ENCODE results near the gene ELOVL5. TPM values are rescaled to one million over a fixed set of nuclear protein-coding genes. Genes with fewer than 3 reads are reported as not detected.

Gene ELOVL5
- total RNA-seq, 4 donors from 2014 or later: 74.8 to 110 (median 90.6) TPM

- WGBS, 2 donors: 33 to 39% methylated on average over 10 of the region's 10 CpGs
- Histone ChIP-seq H3K4me3 (replicated peaks in 1 of 3) (peak overlapping the region in 1 of 3 donors; percentile 44), H3K36me3 (no peaks in the 10 kb centered on the region), H3K4me1 (peaks cover 45 to 51% of the 10 kb centered on the region in 2 donors), H3K27me3 (no peaks in the 10 kb centered on the region), H3K27ac (peak overlapping the region; percentile 89 to 99 (median 94)), H3K9me3 (no peaks in the 10 kb centered on the region)
- intact Hi-C loops (cut with DNase I): no loop called here
- TF ChIP-seq CTCF (IDR thresholded peaks at IDR 0.05) (no peak), POLR2A (IDR thresholded peaks at IDR 0.05) (no peak)
- peak; percentile 13 to 14 for DNase-seq
Observed at GRCh38 chr6:53360093-53360912, 11.6 kb upstream of the ELOVL5 start.

GRCh38 chr6:53359843-53360092 is 11.0 kb upstream of the ELOVL5 start:
- TF ChIP-seq POLR2A (IDR thresholded peaks at IDR 0.05) (no peak), CTCF (IDR thresholded peaks at IDR 0.05) (no peak)
- intact Hi-C loops (cut with DNase I): no loop called here
- H3K27ac ChIP-seq: peak overlapping the region; percentile 89 to 99 (median 94)
- no peaks in the 10 kb centered on the region for H3K27me3 ChIP-seq
- peak overlapping the region in 2 of 3 donors; percentile 9 to 44 for H3K4me3 ChIP-seq (replicated peaks in 1 of 3)
- WGBS, 2 donors: 11% methylated on average over 10 of the region's 10 CpGs
- H3K9me3 ChIP-seq: no peaks in the 10 kb centered on the region
- no peaks in the 10 kb centered on the region for H3K36me3 ChIP-seq
- no peak for DNase-seq
- peaks cover 45 to 51% of the 10 kb centered on the region in 2 donors for H3K4me1 ChIP-seq

GRCh38 chr6:53359095-53359842 is 10.5 kb upstream of the ELOVL5 start:
- no peaks in the 10 kb centered on the region for H3K36me3 ChIP-seq
- H3K4me1 ChIP-seq: peaks cover 42 to 51% of the 10 kb centered on the region in 2 donors
- H3K27me3 ChIP-seq: no peaks in the 10 kb centered on the region
- peak overlapping the region; percentile 89 to 99 (median 94) for H3K27ac ChIP-seq
- no peaks in the 10 kb centered on the region for H3K9me3 ChIP-seq
- whole genome bisulfite sequencing, 2 donors: 1 to 2% methylated on average over 21 to 24 of the region's 73 CpGs
- TF ChIP-seq CTCF (IDR thresholded peaks at IDR 0.05) (no peak), POLR2A (IDR thresholded peaks at IDR 0.05) (peak; percentile 28 to 93)
- H3K4me3 ChIP-seq (replicated peaks in 1 of 3): peak overlapping the region in 2 of 3 donors; percentile 9 to 44
- peak; percentile 97 to 98 for DNase-seq
- intact Hi-C loops (cut with DNase I): no loop called here

DNA sequence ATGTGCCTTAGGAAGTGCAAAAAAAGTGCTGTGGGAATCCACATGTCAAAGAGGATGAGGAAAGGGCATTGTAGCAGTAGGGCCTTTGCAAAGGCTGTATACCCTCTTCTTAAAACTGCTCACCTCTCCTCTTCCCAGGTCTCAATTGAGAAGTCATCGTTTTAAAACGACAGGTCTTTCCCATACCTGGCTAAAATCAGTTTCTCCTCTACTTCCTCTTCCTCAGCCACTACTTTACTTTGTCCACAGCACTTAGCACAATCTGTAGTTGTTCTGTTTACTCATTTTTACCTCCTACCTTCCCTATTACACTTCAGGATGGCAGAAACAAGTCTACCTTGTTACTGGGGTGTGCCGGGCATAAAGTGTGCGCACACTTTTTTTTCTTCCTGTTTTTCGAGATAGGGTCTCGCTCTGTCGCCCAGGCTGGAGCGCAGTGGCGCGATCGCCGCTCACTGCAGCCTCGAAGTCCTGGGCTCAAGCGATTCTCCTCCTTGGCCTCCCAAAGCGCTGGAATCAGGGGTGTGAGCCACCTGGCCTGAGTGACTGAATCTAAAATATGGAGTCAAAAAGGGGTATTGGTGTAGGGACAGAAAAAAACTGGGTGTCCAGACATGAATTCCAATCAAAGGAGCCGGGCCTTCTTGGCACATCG is 9.8 kb upstream of the ELOVL5 start:
- no peaks in the 10 kb centered on the region for H3K36me3 ChIP-seq
- H3K4me1 ChIP-seq: peaks cover 39 to 49% of the 10 kb centered on the region in 2 donors
- H3K27me3 ChIP-seq: no peaks in the 10 kb centered on the region
- intact Hi-C loops (cut with DNase I): no loop called here
- peak overlapping the region in 2 of 3 donors; percentile 3 to 44 for H3K4me3 ChIP-seq (replicated peaks in 1 of 3)
- no peak for TF ChIP-seq POLR2A (IDR thresholded peaks at IDR 0.05)
- H3K27ac ChIP-seq: peak overlapping the region; percentile 89 to 99 (median 94)
- no peak for DNase-seq
- 19% methylated on average over 17 of the region's 17 CpGs for WGBS, 2 donors
- no peaks in the 10 kb centered on the region for H3K9me3 ChIP-seq

DNA sequence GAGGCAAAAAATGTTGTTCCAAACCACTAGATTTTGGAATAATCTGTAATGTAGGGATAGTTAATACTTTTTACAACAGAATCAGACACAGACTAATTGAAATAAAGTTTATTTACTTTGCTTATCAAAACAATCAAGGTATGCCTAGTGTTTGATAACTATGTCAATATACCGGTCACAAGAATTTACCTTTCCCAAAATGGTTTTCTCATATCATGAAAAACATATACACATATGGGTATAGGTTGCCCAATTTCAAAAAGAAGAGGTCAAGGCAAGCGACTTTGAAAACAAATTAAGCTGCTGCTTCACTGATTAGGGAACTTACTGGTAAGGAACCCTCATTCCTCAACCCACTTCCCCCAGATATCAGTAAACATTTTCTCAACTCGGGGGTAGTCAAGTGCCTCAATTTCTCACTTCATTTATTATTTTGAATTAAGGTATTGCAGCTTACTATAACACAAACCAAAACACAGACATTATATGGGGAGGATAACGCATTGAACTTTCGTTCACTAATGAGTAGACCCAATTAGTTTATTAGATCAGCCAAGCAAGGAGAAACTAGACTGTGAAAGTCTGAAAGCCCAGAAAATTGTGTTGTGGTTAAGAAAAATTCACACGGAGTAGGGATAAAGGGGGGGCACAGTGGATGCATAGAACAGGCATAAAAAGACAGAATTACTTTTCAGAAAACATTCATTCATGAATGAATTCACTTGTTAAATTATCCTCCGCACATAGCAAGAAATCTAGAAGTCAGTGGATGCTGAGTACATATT is 9.0 kb upstream of the ELOVL5 start:
- no peaks in the 10 kb centered on the region for H3K9me3 ChIP-seq
- no peaks in the 10 kb centered on the region for H3K27me3 ChIP-seq
- peak overlapping the region; percentile 89 to 99 (median 94) for H3K27ac ChIP-seq
- WGBS, 2 donors: 83 to 85% methylated on average over 7 of the region's 7 CpGs
- intact Hi-C loops (cut with DNase I): no loop called here
- no peaks in the 10 kb centered on the region for H3K36me3 ChIP-seq
- peaks cover 39 to 45% of the 10 kb centered on the region in 2 donors for H3K4me1 ChIP-seq
- TF ChIP-seq POLR2A (IDR thresholded peaks at IDR 0.05): no peak
- TF ChIP-seq CTCF (IDR thresholded peaks at IDR 0.05): no peak
- no peak overlapping the region for H3K4me3 ChIP-seq (replicated peaks in 1 of 3)
- no peak for DNase-seq

All from thyroid gland (tissue), 4 donors.